Gastrocnemius medialis (tissue), 4 donors: Measurements from ENCODE around the gene PLA2G3. TPM values are rescaled to one million over a fixed set of nuclear protein-coding genes. Genes with fewer than 3 reads are reported as not detected.
A peak's percentile ranks its signal among the peaks of the same experiment; 100 is the strongest.

Experiments used
- ATAC-seq, 2 donors: fragments of 150-250 bp; one replicate each; pipeline ENCODE4 v1.9.1; 2016
- DNase-seq, 2 donors: peaks; one replicate each; pipeline ENCODE4 v3.0.0-alpha.2; 2019
- H3K27ac ChIP-seq, 4 donors: fragments of 200-600 bp; sonication (generic); 1 replicate in 1 of 4; 2 replicates in 3 of 4; pipeline ENCODE4 v1.5.1; 2016 to 2018; ENCODE audit warnings: mild to moderate bottlenecking in 2 of 4, moderate library complexity in 1 of 4
- H3K27me3 ChIP-seq, 3 donors: fragments of 200-600 bp; sonication (generic) in 2 of 3; 1 replicate in 1 of 3; 2 replicates in 2 of 3; pipeline versions ENCODE4 v1.5.1 to v1.6.0; 2016 to 2019; ENCODE audit warnings: mild to moderate bottlenecking in 1 of 3, moderate library complexity in 1 of 3
- H3K36me3 ChIP-seq, 2 donors: fragments of 200-600 bp; sonication (generic) in 1 of 2; one replicate each; pipeline ENCODE4 v1.5.1; 2017 to 2018
- H3K4me1 ChIP-seq, 2 donors: fragments of 200-600 bp; sonication (generic) in 1 of 2; one replicate each; pipeline ENCODE4 v1.5.1; 2016 to 2017; ENCODE audit warnings: mild to moderate bottlenecking in 2 of 2
- H3K4me3 ChIP-seq, 4 donors: fragments of 200-600 bp; sonication (generic) in 3 of 4; 1 replicate in 1 of 4; 2 replicates in 3 of 4; pipeline ENCODE4 v1.5.1; 2016 to 2019; ENCODE audit warnings: mild to moderate bottlenecking in 2 of 4
- H3K9me3 ChIP-seq, 3 donors: fragments of 200-600 bp; sonication (generic) in 2 of 3; 1 replicate in 1 of 3; 2 replicates in 2 of 3; pipeline ENCODE4 v1.5.1; 2016 to 2019
- CTCF ChIP-seq, 5 experiments: fragments of 450-650 bp in 3 of 5; fragments of 200-600 bp in 2 of 5; sonication (generic) in 2 of 5; IDR thresholded peaks in 4 of 5; conservative IDR thresholded peaks in 1 of 5; 1 replicate in 4 of 5; 2 replicates in 1 of 5; pipeline ENCODE4 v1.5.1; 2016 to 2019; ENCODE audit warnings: antibody characterized with exemption in 5 of 5, mild to moderate bottlenecking in 3 of 5, moderate library complexity in 3 of 5
- POLR2A ChIP-seq, 2 donors: fragments of 450-650 bp; IDR thresholded peaks; one replicate each; pipeline ENCODE4 v1.6.1; 2017; ENCODE audit warnings: antibody characterized with exemption in 2 of 2, mild to moderate bottlenecking in 2 of 2, moderate library complexity in 2 of 2
- in situ Hi-C, 4 donors: fragments of 200-750 bp; cut with MboI; loops; one replicate each; pipeline versions ENCODE4 v1.15.0 to v1.8.0; 2017; ENCODE audit warnings: low sequenced_read_pairs in 4 of 4
- intact Hi-C: fragments of 100-400 bp; cut with DNase I; formaldehyde crosslinking; loops from one replicate; pipeline ENCODE4 v1.15.1; 2023; ENCODE audit warnings: low total_unique reads
- total RNA-seq, 4 donors: library from RNA; depleted of rRNA; stranded (reverse); fragments of >200 nt; gene quantifications; one replicate each; pipeline versions ENCODE4 v1.1.0 to v1.2.3, GENCODE V29; 2016

The PLA2G3 gene
- total RNA-seq, 4 donors from 2014 or later = not detected

GRCh38 chr22:31161386-31161785 lies 21.1 kb upstream of the PLA2G3 start:
- DNase-seq (no peak), ATAC-seq (no peak)
- in situ Hi-C loops = loop anchor here in 1 of 4 donors (10.0 kb wide), 1 partner anchor 63 kb away; no protein-coding TSS in a partner anchor
- Histone ChIP-seq H3K9me3 (no peaks in the 10 kb centered on the region), H3K4me1 (peaks cover 24 to 33% of the 10 kb centered on the region in 2 donors), H3K27me3 (no peaks in the 10 kb centered on the region), H3K27ac (peak overlapping the region; percentile 95 to 99 (median 97)), H3K4me3 (peak overlapping the region; percentile 72 to 98 (median 87)), H3K36me3 (peaks cover 0 to 14% of the 10 kb centered on the region in 2 donors)
- TF ChIP-seq POLR2A (IDR thresholded peaks at IDR 0.05) (no peak), CTCF (IDR thresholded peaks at IDR 0.05 in 4 of 5, conservative IDR thresholded peaks at IDR 0.05 in 1 of 5) (no peak)
- intact Hi-C loops = loop anchor here (2.0 to 5.0 kb wide), 4 partner anchors 71 to 527 kb away; partner anchors contain the start of genes MORC2, PIK3IP1, SLC35E4 and TUG1

GRCh38 chr22:31160328-31160978 lies 20.1 kb upstream of the PLA2G3 start:
- intact Hi-C loops = loop anchor here (1.0 to 5.0 kb wide), 5 partner anchors 53 to 526 kb away; partner anchors contain the start of genes MORC2, PIK3IP1, SELENOM and SLC35E4
- Histone ChIP-seq H3K27me3 (no peaks in the 10 kb centered on the region), H3K4me3 (peak overlapping the region; percentile 72 to 98 (median 87)), H3K9me3 (no peaks in the 10 kb centered on the region), H3K4me1 (peaks cover 24 to 38% of the 10 kb centered on the region in 2 donors), H3K36me3 (peaks cover 0 to 8% of the 10 kb centered on the region in 2 donors), H3K27ac (peak overlapping the region; percentile 95 to 99 (median 97))
- DNase-seq = no peak
- ATAC-seq = peak; percentile 60 to 64
- in situ Hi-C loops = loop anchor here in 1 of 4 donors (10.0 kb wide), 1 partner anchor 64 kb away; no protein-coding TSS in a partner anchor
- TF ChIP-seq CTCF (IDR thresholded peaks at IDR 0.05 in 4 of 5, conservative IDR thresholded peaks at IDR 0.05 in 1 of 5) = no peak
- no peak for TF ChIP-seq POLR2A (IDR thresholded peaks at IDR 0.05)

- DNase-seq = no peak
- no peak for TF ChIP-seq POLR2A (IDR thresholded peaks at IDR 0.05)
- no peak for TF ChIP-seq CTCF (IDR thresholded peaks at IDR 0.05 in 4 of 5, conservative IDR thresholded peaks at IDR 0.05 in 1 of 5)
- Histone ChIP-seq H3K4me1 (peaks cover 0 to 15% of the 10 kb centered on the region in 2 donors), H3K9me3 (no peaks in the 10 kb centered on the region), H3K36me3 (no peaks in the 10 kb centered on the region), H3K4me3 (no peak overlapping the region), H3K27me3 (no peaks in the 10 kb centered on the region), H3K27ac (peak overlapping the region; percentile 3 to 53 (median 32))
- ATAC-seq = no peak
- in situ Hi-C loops (loop anchor here in 3 of 4 donors (5.0 to 10.0 kb wide), 3 partner anchors 68 to 211 kb away; partner anchors contain the start of gene SMTN (in 1 of the 3)), intact Hi-C loops (loop anchor here (1.0 kb wide), 1 partner anchor 520 kb away; the partner anchor contains the start of gene SLC35E4)
These were observed 15.1 kb upstream of the PLA2G3 start for GRCh38 chr22:31155422-31155821.

- in situ Hi-C loops (loop anchor here in 3 of 4 donors (5.0 to 10.0 kb wide), 3 partner anchors 68 to 210 kb away; partner anchors contain the start of gene SMTN (in 1 of the 3)), intact Hi-C loops (loop anchor here (1.0 kb wide), 1 partner anchor 520 kb away; the partner anchor contains the start of gene SLC35E4)
- TF ChIP-seq POLR2A (IDR thresholded peaks at IDR 0.05) (no peak), CTCF (IDR thresholded peaks at IDR 0.05 in 4 of 5, conservative IDR thresholded peaks at IDR 0.05 in 1 of 5) (no peak)
- Histone ChIP-seq H3K9me3 (no peaks in the 10 kb centered on the region), H3K4me1 (peaks cover 0 to 15% of the 10 kb centered on the region in 2 donors), H3K27ac (peak overlapping the region; percentile 3 to 53 (median 32)), H3K27me3 (no peaks in the 10 kb centered on the region), H3K36me3 (no peaks in the 10 kb centered on the region), H3K4me3 (no peak overlapping the region)
- ATAC-seq (no peak), DNase-seq (no peak)
These were observed 14.7 kb upstream of the PLA2G3 start for GRCh38 chr22:31154975-31155374.
